Measurements from ENCODE around the gene NOXO1. TPM values are rescaled to one million over a fixed set of nuclear protein-coding genes. Genes with fewer than 3 reads are reported as not detected.

The NOXO1 gene
- polyA plus RNA-seq, 1 donor from 2014 or later, result 8.5 TPM

DNA sequence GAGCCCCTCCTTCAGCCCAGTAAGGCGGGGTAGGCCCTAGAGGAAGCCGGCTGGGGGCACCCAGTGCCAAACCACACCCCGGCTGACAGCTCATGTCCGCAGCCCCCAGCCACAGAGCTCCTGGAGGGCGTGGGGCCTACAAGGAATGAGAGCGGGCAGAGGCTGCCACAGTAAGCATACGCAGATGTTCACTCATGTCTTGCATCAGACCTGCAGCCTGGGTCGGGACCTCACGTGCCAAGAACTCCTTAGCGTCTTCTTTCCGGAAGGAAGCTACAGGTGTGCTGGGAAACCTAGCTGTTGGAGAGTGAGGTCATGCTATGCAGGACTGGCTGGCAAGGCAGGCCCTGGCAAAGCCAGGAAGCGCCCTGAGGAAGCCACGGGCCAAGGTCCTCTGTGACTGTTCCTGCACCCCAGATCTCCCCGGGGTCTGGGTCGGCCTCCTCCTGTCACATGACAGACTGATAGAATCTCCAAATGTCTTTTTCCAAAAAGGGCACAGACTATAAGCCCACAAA lies 26.8 kb upstream of the NOXO1 start:
- H4K20me1 ChIP-seq (ENCODE audit: insufficient read depth), result peaks cover 5% of the 10 kb centered on the region
- no peaks in the 10 kb centered on the region for H3F3A ChIP-seq (ENCODE audit: insufficient read depth, low read length, poor library complexity, severe bottlenecking)
- H3K27me3 ChIP-seq (ENCODE audit: insufficient read depth, low read depth, low read length), result no peaks in the 10 kb centered on the region
- H3K9me3 ChIP-seq (ENCODE audit: low read length), result no peaks in the 10 kb centered on the region
- no peaks in the 10 kb centered on the region for H3K36me3 ChIP-seq (ENCODE audit: insufficient read depth, low read length)
- H3K27ac ChIP-seq (ENCODE audit: low read length), result no peak overlapping the region
- peak overlapping the region; percentile 34 for H3K4me2 ChIP-seq (ENCODE audit: low read length)
- no peak overlapping the region for H2AFZ ChIP-seq (ENCODE audit: low read depth, low read length)
- TF ChIP-seq, protein P1, sequence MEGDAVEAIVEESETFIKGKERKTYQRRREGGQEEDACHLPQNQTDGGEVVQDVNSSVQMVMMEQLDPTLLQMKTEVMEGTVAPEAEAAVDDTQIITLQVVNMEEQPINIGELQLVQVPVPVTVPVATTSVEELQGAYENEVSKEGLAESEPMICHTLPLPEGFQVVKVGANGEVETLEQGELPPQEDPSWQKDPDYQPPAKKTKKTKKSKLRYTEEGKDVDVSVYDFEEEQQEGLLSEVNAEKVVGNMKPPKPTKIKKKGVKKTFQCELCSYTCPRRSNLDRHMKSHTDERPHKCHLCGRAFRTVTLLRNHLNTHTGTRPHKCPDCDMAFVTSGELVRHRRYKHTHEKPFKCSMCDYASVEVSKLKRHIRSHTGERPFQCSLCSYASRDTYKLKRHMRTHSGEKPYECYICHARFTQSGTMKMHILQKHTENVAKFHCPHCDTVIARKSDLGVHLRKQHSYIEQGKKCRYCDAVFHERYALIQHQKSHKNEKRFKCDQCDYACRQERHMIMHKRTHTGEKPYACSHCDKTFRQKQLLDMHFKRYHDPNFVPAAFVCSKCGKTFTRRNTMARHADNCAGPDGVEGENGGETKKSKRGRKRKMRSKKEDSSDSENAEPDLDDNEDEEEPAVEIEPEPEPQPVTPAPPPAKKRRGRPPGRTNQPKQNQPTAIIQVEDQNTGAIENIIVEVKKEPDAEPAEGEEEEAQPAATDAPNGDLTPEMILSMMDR (IDR thresholded peaks at IDR 0.05; ENCODE audit: poor library complexity, severe bottlenecking), result no peak
- TF ChIP-seq POLR2AphosphoS5 (IDR thresholded peaks at IDR 0.05) (no peak), SMC3 (conservative IDR thresholded peaks at IDR 0.05; ENCODE audit: poor library complexity) (no peak), EP300 (conservative IDR thresholded peaks at IDR 0.05; ENCODE audit: poor library complexity, severe bottlenecking) (no peak), EZH2 (IDR thresholded peaks at IDR 0.05; ENCODE audit: borderline replicate concordance, insufficient read depth, low read length, poor library complexity, severe bottlenecking) (no peak), REST (IDR thresholded peaks at IDR 0.05; ENCODE audit: borderline replicate concordance) (no peak), RAD21 (conservative IDR thresholded peaks at IDR 0.05) (no peak), MXI1 (conservative IDR thresholded peaks at IDR 0.05; ENCODE audit: poor library complexity, severe bottlenecking) (no peak), TAF1 (IDR thresholded peaks at IDR 0.05; ENCODE audit: low read depth) (no peak)
- peak overlapping the region; percentile 75 for H3K9ac ChIP-seq (ENCODE audit: low read length)
- peaks cover 46% of the 10 kb centered on the region for H3K79me2 ChIP-seq (replicated peaks; ENCODE audit: insufficient read depth, low read length)
- peak overlapping the region; percentile 87 for H3K4me3 ChIP-seq (ENCODE audit: low read length)
- H3K9me2 ChIP-seq (ENCODE audit: insufficient read depth, low read length), result no peaks in the 10 kb centered on the region

- H3F3A ChIP-seq (ENCODE audit: insufficient read depth, low read length, poor library complexity, severe bottlenecking), result no peaks in the 10 kb centered on the region
- no peaks in the 10 kb centered on the region for H3K27me3 ChIP-seq (ENCODE audit: insufficient read depth, low read depth, low read length)
- TF ChIP-seq TAF1 (IDR thresholded peaks at IDR 0.05; ENCODE audit: low read depth), result no peak
- TF ChIP-seq EZH2 (IDR thresholded peaks at IDR 0.05; ENCODE audit: borderline replicate concordance, insufficient read depth, low read length, poor library complexity, severe bottlenecking), result no peak
- TF ChIP-seq RAD21 (conservative IDR thresholded peaks at IDR 0.05), result no peak
- H3K36me3 ChIP-seq (ENCODE audit: insufficient read depth, low read length), result no peaks in the 10 kb centered on the region
- peak overlapping the region; percentile 87 for H3K4me3 ChIP-seq (ENCODE audit: low read length)
- no peak overlapping the region for H3K4me2 ChIP-seq (ENCODE audit: low read length)
- no peak overlapping the region for H3K27ac ChIP-seq (ENCODE audit: low read length)
- no peak overlapping the region for H2AFZ ChIP-seq (ENCODE audit: low read depth, low read length)
- no peaks in the 10 kb centered on the region for H3K9me2 ChIP-seq (ENCODE audit: insufficient read depth, low read length)
- peak overlapping the region; percentile 75 for H3K9ac ChIP-seq (ENCODE audit: low read length)
- H3K79me2 ChIP-seq (replicated peaks; ENCODE audit: insufficient read depth, low read length), result peaks cover 46% of the 10 kb centered on the region
- H4K20me1 ChIP-seq (ENCODE audit: insufficient read depth), result peaks cover 5% of the 10 kb centered on the region
- H3K9me3 ChIP-seq (ENCODE audit: low read length), result no peaks in the 10 kb centered on the region
Measured at GRCh38 chr16:2007081-2007836, 26.0 kb upstream of the NOXO1 start.

Data from neural cell (in vitro differentiated cells).